H9 (cell line): Measurements from ENCODE around the gene ZMIZ1. TPM values are rescaled to one million over a fixed set of nuclear protein-coding genes. Genes with fewer than 3 reads are reported as not detected.
A peak's percentile ranks its signal among the peaks of the same experiment; 100 is the strongest.

Experiments used
- DNase-seq: peaks from one replicate; pipeline ENCODE4 v3.0.0-alpha.2; 2017
- H2AFZ ChIP-seq: one replicate; pipeline ENCODE4 v1.6.1; 2013; ENCODE audit warnings: mild to moderate bottlenecking, low read length, control low read depth, moderate library complexity
- H2AK5ac ChIP-seq: 2 replicates; pipeline ENCODE4 v1.6.1; 2013; ENCODE audit warnings: low read length, control low read depth, mixed read lengths; ENCODE audit not compliant: insufficient read length
- H2BK120ac ChIP-seq: one replicate; pipeline ENCODE4 v1.6.1; 2013; ENCODE audit warnings: low read depth, mild to moderate bottlenecking, low read length, control low read depth, inconsistent platforms; ENCODE audit not compliant: poor library complexity, severe bottlenecking
- H2BK12ac ChIP-seq: 2 replicates; pipeline ENCODE4 v1.6.1; 2013; ENCODE audit warnings: low read length, control low read depth, mixed read lengths, low read depth; ENCODE audit not compliant: insufficient read length
- H2BK15ac ChIP-seq: 2 replicates; pipeline ENCODE4 v1.6.1; 2013; ENCODE audit warnings: low read depth, low read length, control low read depth
- H2BK20ac ChIP-seq: one replicate; pipeline ENCODE4 v1.6.1; 2013; ENCODE audit warnings: low read depth, mild to moderate bottlenecking, low read length, control low read depth, inconsistent platforms; ENCODE audit not compliant: poor library complexity, severe bottlenecking
- H2BK5ac ChIP-seq: 2 replicates; pipeline ENCODE4 v1.6.1; 2013; ENCODE audit warnings: low read length, control low read depth, mixed read lengths; ENCODE audit not compliant: insufficient read length
- H3K14ac ChIP-seq: 2 replicates; pipeline ENCODE4 v1.6.1; 2013; ENCODE audit warnings: low read length, control low read depth; ENCODE audit not compliant: insufficient read depth
- H3K18ac ChIP-seq: 2 replicates; pipeline ENCODE4 v1.6.1; 2013; ENCODE audit warnings: low read depth, mild to moderate bottlenecking, mixed read lengths, low read length, control low read depth; ENCODE audit not compliant: insufficient read length
- H3K23ac ChIP-seq: 2 replicates; pipeline ENCODE4 v1.6.1; 2013; ENCODE audit warnings: low read length, control low read depth, mixed read lengths, low read depth; ENCODE audit not compliant: insufficient read length
- H3K23me2 ChIP-seq: 2 replicates; pipeline ENCODE4 v1.6.1; 2013; ENCODE audit warnings: low read depth, mild to moderate bottlenecking, mixed read lengths, low read length, control low read depth; ENCODE audit not compliant: insufficient read length, poor library complexity, severe bottlenecking
- H3K27ac ChIP-seq: 2 replicates; pipeline ENCODE4 v1.5.1; 2013; ENCODE audit warnings: low read length, control low read depth, mixed read lengths, low read depth; ENCODE audit not compliant: insufficient read length
- H3K27me3 ChIP-seq: 2 replicates; pipeline ENCODE4 v1.6.1; 2013; ENCODE audit warnings: low read length, control low read depth, inconsistent platforms; ENCODE audit not compliant: insufficient read depth
- H3K4ac ChIP-seq: 2 replicates; pipeline ENCODE4 v1.6.1; 2013; ENCODE audit warnings: low read depth, mild to moderate bottlenecking, control low read depth, inconsistent platforms, low read length, moderate library complexity
- H3K4me1 ChIP-seq: 2 replicates; pipeline ENCODE4 v1.6.1; 2013; ENCODE audit warnings: low read length, control low read depth, inconsistent platforms; ENCODE audit not compliant: insufficient read depth
- H3K4me2 ChIP-seq: 2 replicates; pipeline ENCODE4 v1.6.1; 2013; ENCODE audit warnings: low read length, control low read depth, mixed read lengths; ENCODE audit not compliant: insufficient read length, insufficient read depth
- H3K56ac ChIP-seq: 2 replicates; pipeline ENCODE4 v1.6.1; 2013; ENCODE audit warnings: low read depth, mild to moderate bottlenecking, mixed read lengths, low read length, control low read depth; ENCODE audit not compliant: insufficient read length
- H3K79me1 ChIP-seq: 2 replicates; pipeline ENCODE4 v1.6.1; 2013; ENCODE audit warnings: low read depth, mild to moderate bottlenecking, moderate library complexity, low read length, control low read depth, inconsistent platforms; ENCODE audit not compliant: insufficient read depth, poor library complexity, severe bottlenecking
- H3K79me2 ChIP-seq: 2 replicates; pipeline ENCODE4 v1.6.1; 2013; ENCODE audit warnings: low read length, control low read depth, inconsistent platforms; ENCODE audit not compliant: insufficient read depth
- H3K9ac ChIP-seq: 2 replicates; pipeline ENCODE4 v1.6.1; 2013; ENCODE audit warnings: low read length, control low read depth, mixed read lengths; ENCODE audit not compliant: insufficient read length; ENCODE audit errors: extremely low read depth
- H3K9me3 ChIP-seq: one replicate; pipeline ENCODE4 v1.6.1; 2013; ENCODE audit warnings: low read depth, low read length, inconsistent platforms; ENCODE audit not compliant: control insufficient read depth
- H3T11ph ChIP-seq: one replicate; pipeline ENCODE4 v1.6.1; 2013; ENCODE audit warnings: mild to moderate bottlenecking, low read length, control low read depth, inconsistent platforms
- H4K20me1 ChIP-seq: one replicate; pipeline ENCODE4 v1.6.1; 2013; ENCODE audit not compliant: control insufficient read depth, insufficient read length, insufficient read depth
- H4K5ac ChIP-seq: 2 replicates; pipeline ENCODE4 v1.6.1; 2013; ENCODE audit warnings: low read depth, mild to moderate bottlenecking, mixed read lengths, low read length, control low read depth; ENCODE audit not compliant: insufficient read length
- H4K8ac ChIP-seq: replicated peaks from 2 replicates; pipeline ENCODE4 v1.6.1; 2013; ENCODE audit warnings: low read length, control low read depth, mixed read lengths, low read depth; ENCODE audit not compliant: insufficient read length
- H4K91ac ChIP-seq: 2 replicates; pipeline ENCODE4 v1.6.1; 2013; ENCODE audit warnings: low read depth, mild to moderate bottlenecking, moderate library complexity, mixed read lengths, low read length, control low read depth; ENCODE audit not compliant: insufficient read length
- H3K27ac Mint-ChIP-seq, 3 experiments: 2 replicates in 2 of 3; 3 replicates in 1 of 3; pipeline ENCODE4 v1.8.0; 2020 to 2021; ENCODE audit warnings: mixed read lengths in 3 of 3, mild to moderate bottlenecking in 1 of 3, moderate library complexity in 1 of 3
- H3K27me3 Mint-ChIP-seq: 2 replicates; pipeline ENCODE4 v1.8.0; 2021; ENCODE audit warnings: low read depth, mild to moderate bottlenecking, moderate library complexity, mixed read lengths
- H3K36me3 Mint-ChIP-seq, 3 experiments: 2 replicates in 2 of 3; 3 replicates in 1 of 3; pipeline ENCODE4 v1.8.0; 2020 to 2021; ENCODE audit warnings: low read depth in 3 of 3, mixed read lengths in 3 of 3; ENCODE audit not compliant: insufficient read depth in 1 of 3
- H3K4me1 Mint-ChIP-seq, 2 experiments: 2 replicates each; pipeline ENCODE4 v1.8.0; 2020; ENCODE audit warnings: mixed read lengths in 2 of 2
- H3K4me3 Mint-ChIP-seq, 2 experiments: 2 replicates in 1 of 2; 3 replicates in 1 of 2; pipeline ENCODE4 v1.8.0; 2020 to 2021; ENCODE audit warnings: mild to moderate bottlenecking in 2 of 2, mixed read lengths in 2 of 2, moderate library complexity in 1 of 2
- H3K9me3 Mint-ChIP-seq, 2 experiments: 2 replicates in 1 of 2; 3 replicates in 1 of 2; pipeline ENCODE4 v1.8.0; 2020; ENCODE audit warnings: mild to moderate bottlenecking in 2 of 2, mixed read lengths in 2 of 2, moderate library complexity in 1 of 2
- WGBS: extraction: QIAGEN DNeasy Blood & Tissue Kit; methylation state at CpG from one replicate; pipeline ENCODE4 v1.1.7; 2013; ENCODE audit warnings: missing lambda C conversion rate, low lambda C conversion rate, mixed read lengths; ENCODE audit not compliant: insufficient read length; ENCODE audit errors: extremely low coverage; 5-methylcytosine and 5-hydroxymethylcytosine counted together
- total RNA-seq: library from RNA; stranded (reverse); gene quantifications from 2 replicates; pipeline ENCODE4 v1.2.1, GENCODE V29; 2021
- TF ChIP-seq, protein P1 (sequence below): fragments of 200-600 bp; sonication (generic); conservative IDR thresholded peaks from 3 replicates; pipeline ENCODE4 v1.8.0; 2021; ENCODE audit warnings: antibody characterized with exemption, mild to moderate bottlenecking

The ZMIZ1 gene
- total RNA-seq, 1 experiment from 2014 or later, result 36.9 TPM

DNA sequence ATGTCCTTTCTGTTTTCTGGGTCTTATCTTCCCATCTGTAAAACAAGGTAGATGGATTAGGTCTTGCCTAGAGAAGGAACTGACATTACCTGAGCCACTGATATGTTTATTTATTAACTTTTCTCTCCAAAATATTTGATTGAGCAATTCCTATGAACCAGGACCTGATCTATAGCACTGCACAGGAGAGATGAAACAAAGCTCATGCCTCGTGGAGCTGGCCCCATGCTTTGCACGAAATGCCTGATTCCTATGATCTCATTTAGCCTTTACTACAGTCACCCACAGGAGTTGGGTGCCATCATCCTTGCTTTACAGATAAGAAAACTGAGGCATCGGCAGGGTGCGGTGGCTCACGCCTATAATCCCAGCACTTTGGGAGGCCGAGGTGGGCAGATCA lies 48.2 kb upstream of the ZMIZ1 start:
- no peaks in the 10 kb centered on the region for H3K79me1 ChIP-seq
- no peak overlapping the region for H3K9ac ChIP-seq
- Mint-ChIP-seq H3K27ac (peak overlapping the region in 1 of 3 experiments; percentile 67; a peak in 1 of 7 replicates), H3K27me3 (peaks cover 4% of the 10 kb centered on the region; the same call in 1 of the 2 replicates), H3K9me3 (no peaks in the 10 kb centered on the region; a peak in 1 of 5 replicates), H3K4me1 (peaks cover 3 to 8% of the 10 kb centered on the region in 2 experiments; a peak in 3 of 4 replicates), H3K4me3 (no peak overlapping the region), H3K36me3 (no peaks in the 10 kb centered on the region; a peak in 1 of 7 replicates)
- no peak overlapping the region for H3K4ac ChIP-seq
- no peak overlapping the region for H2BK5ac ChIP-seq
- DNase-seq, result no peak
- no peak overlapping the region for H4K5ac ChIP-seq
- H3T11ph ChIP-seq, result no peak overlapping the region
- H3K56ac ChIP-seq, result no peak overlapping the region
- no peak overlapping the region for H3K23ac ChIP-seq
- H3K18ac ChIP-seq, result no peak overlapping the region
- H3K27me3 ChIP-seq, result no peaks in the 10 kb centered on the region
- no peak overlapping the region for H2BK12ac ChIP-seq
- no peak overlapping the region for H4K8ac ChIP-seq
- no peak overlapping the region for H2BK120ac ChIP-seq
- H3K27ac ChIP-seq, result no peak overlapping the region
- no peaks in the 10 kb centered on the region for H3K79me2 ChIP-seq
- no peak overlapping the region for H2BK20ac ChIP-seq
- H3K23me2 ChIP-seq, result no peaks in the 10 kb centered on the region
- no peak overlapping the region for H3K4me2 ChIP-seq
- TF ChIP-seq, protein P1, sequence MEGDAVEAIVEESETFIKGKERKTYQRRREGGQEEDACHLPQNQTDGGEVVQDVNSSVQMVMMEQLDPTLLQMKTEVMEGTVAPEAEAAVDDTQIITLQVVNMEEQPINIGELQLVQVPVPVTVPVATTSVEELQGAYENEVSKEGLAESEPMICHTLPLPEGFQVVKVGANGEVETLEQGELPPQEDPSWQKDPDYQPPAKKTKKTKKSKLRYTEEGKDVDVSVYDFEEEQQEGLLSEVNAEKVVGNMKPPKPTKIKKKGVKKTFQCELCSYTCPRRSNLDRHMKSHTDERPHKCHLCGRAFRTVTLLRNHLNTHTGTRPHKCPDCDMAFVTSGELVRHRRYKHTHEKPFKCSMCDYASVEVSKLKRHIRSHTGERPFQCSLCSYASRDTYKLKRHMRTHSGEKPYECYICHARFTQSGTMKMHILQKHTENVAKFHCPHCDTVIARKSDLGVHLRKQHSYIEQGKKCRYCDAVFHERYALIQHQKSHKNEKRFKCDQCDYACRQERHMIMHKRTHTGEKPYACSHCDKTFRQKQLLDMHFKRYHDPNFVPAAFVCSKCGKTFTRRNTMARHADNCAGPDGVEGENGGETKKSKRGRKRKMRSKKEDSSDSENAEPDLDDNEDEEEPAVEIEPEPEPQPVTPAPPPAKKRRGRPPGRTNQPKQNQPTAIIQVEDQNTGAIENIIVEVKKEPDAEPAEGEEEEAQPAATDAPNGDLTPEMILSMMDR, result no peak
- H3K14ac ChIP-seq, result no peak overlapping the region
- no peak overlapping the region for H2BK15ac ChIP-seq
- H2AK5ac ChIP-seq, result no peak overlapping the region
- no peaks in the 10 kb centered on the region for H3K4me1 ChIP-seq
- H2AFZ ChIP-seq, result no peak overlapping the region
- no peaks in the 10 kb centered on the region for H4K20me1 ChIP-seq
- no peak overlapping the region for H4K91ac ChIP-seq
- no peaks in the 10 kb centered on the region for H3K9me3 ChIP-seq
- no CpG with 5 or more reads among the region's 6 CpGs for WGBS
